ENCODE results near the gene TMC1. TPM values are rescaled to one million over a fixed set of nuclear protein-coding genes. Genes with fewer than 3 reads are reported as not detected.

TMC1 gene
- polyA plus RNA-seq, 3 donors: 0.16 to 0.55 (median 0.40) TPM

DNA sequence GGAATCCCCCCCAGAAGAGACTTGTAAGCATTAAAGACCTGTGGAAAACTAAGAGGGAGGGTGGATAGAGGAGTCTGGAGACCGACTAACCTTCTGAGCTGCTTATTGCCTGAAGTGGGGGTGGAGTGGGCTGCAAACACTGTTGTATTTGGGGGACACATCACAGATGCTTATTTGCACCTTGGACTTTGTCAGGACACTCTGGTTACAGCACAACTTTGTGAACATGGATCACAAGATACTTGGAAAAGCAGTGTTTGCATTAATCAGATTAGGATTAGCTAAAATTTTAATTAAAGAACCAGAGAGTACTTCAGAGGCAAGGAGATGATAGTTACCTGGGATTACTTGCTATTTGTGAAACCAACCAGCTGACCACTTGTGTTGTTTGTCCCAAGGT is 30.9 kb downstream of the TMC1 start:
- no peak for TF ChIP-seq CTCF (IDR thresholded peaks at IDR 0.05)
- Histone ChIP-seq H2AFZ (ENCODE audit: insufficient read depth, low read depth, low read length, poor library complexity, severe bottlenecking) (no peak overlapping the region), H3K36me3 (replicated peaks in 1 of 2; ENCODE audit: control insufficient read depth in 1 of 2, insufficient read depth in 2 of 2, low read length in 2 of 2) (no peaks in the 10 kb centered on the region), H3K4me2 (replicated peaks; ENCODE audit: extremely low read depth, low read length, poor library complexity, severe bottlenecking) (no peak overlapping the region), H3K9me3 (replicated peaks in 1 of 2; ENCODE audit: control insufficient read depth in 1 of 2, insufficient read depth in 1 of 2, low read length in 2 of 2) (no peaks in the 10 kb centered on the region), H3K4me1 (ENCODE audit: control insufficient read depth in 1 of 2, insufficient read depth in 2 of 2, low read length in 2 of 2) (no peaks in the 10 kb centered on the region), H3K4me3 (replicated peaks in 1 of 3; ENCODE audit: low read depth in 2 of 3, low read length in 3 of 3) (no peak overlapping the region), H3K27ac (ENCODE audit: low read depth in 1 of 2, low read length in 2 of 2) (no peak overlapping the region), H3K9ac (ENCODE audit: insufficient read depth, low read length, poor library complexity, severe bottlenecking) (no peak overlapping the region), H3K27me3 (ENCODE audit: control insufficient read depth in 2 of 2, insufficient read depth in 2 of 2, low read length in 2 of 2) (no peaks in the 10 kb centered on the region), H4K20me1 (ENCODE audit: insufficient read depth, low read length) (no peaks in the 10 kb centered on the region), H3K79me2 (ENCODE audit: insufficient read depth, low read length) (no peaks in the 10 kb centered on the region)
- Mint-ChIP-seq H3K36me3 (no peaks in the 10 kb centered on the region), H3K27ac (peak overlapping the region in 1 of 7 donors; percentile 46), H3K4me1 (no peaks in the 10 kb centered on the region), H3K4me3 (no peak overlapping the region), H3K27me3 (ENCODE audit: low read depth in 3 of 3) (peaks cover 0 to 7% (median 0%) of the 10 kb centered on the region in 3 donors), H3K9me3 (no peaks in the 10 kb centered on the region)
- intact Hi-C loops (cut with micrococcal nuclease): no loop called here
- DNase-seq: no peak
- WGBS (ENCODE audit: insufficient coverage): 100% methylated on average over 1 of the region's 1 CpG

DNA sequence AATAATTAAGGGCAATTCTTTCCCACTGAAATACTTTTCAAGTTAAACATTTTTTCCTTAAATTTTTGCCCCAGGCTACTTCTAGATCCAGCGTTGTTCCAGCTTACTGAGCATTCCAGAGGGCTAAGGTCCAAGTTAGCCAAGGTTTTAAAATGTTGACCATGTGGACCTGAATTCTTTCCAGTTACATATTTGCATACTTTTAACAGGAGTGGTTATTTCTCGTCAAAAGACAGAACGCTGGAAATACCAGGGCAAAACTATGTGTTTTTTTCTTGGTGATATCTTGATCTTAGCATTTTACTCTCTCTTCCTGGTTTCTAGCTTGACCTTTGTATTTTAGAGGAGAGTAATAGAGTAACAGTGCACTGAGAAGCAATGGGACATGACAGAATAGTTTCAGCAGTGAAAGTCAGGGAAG is 32.8 kb downstream of the TMC1 start:
- no peak for TF ChIP-seq CTCF (IDR thresholded peaks at IDR 0.05)
- Mint-ChIP-seq H3K4me1 (peaks cover 2% of the 10 kb centered on the region), H3K4me3 (no peak overlapping the region), H3K27me3 (ENCODE audit: low read depth in 3 of 3) (peaks cover 0 to 7% (median 0%) of the 10 kb centered on the region in 3 donors), H3K36me3 (no peaks in the 10 kb centered on the region), H3K27ac (no peak overlapping the region), H3K9me3 (no peaks in the 10 kb centered on the region)
- no CpG with 5 or more reads among the region's 3 CpGs for WGBS (ENCODE audit: insufficient coverage)
- H3K79me2 ChIP-seq (ENCODE audit: insufficient read depth, low read length): no peaks in the 10 kb centered on the region
- H3K9me3 ChIP-seq (replicated peaks in 1 of 2; ENCODE audit: control insufficient read depth in 1 of 2, insufficient read depth in 1 of 2, low read length in 2 of 2): no peaks in the 10 kb centered on the region
- H3K4me1 ChIP-seq (ENCODE audit: control insufficient read depth in 1 of 2, insufficient read depth in 2 of 2, low read length in 2 of 2): no peaks in the 10 kb centered on the region
- H3K9ac ChIP-seq (ENCODE audit: insufficient read depth, low read length, poor library complexity, severe bottlenecking): no peak overlapping the region
- no peak overlapping the region for H3K4me2 ChIP-seq (replicated peaks; ENCODE audit: extremely low read depth, low read length, poor library complexity, severe bottlenecking)
- no peak overlapping the region for H3K4me3 ChIP-seq (replicated peaks in 1 of 3; ENCODE audit: low read depth in 2 of 3, low read length in 3 of 3)
- H3K27me3 ChIP-seq (ENCODE audit: control insufficient read depth in 2 of 2, insufficient read depth in 2 of 2, low read length in 2 of 2): no peaks in the 10 kb centered on the region
- no peaks in the 10 kb centered on the region for H4K20me1 ChIP-seq (ENCODE audit: insufficient read depth, low read length)
- no peak for DNase-seq
- intact Hi-C loops (cut with micrococcal nuclease): no loop called here
- H2AFZ ChIP-seq (ENCODE audit: insufficient read depth, low read depth, low read length, poor library complexity, severe bottlenecking): no peak overlapping the region
- no peaks in the 10 kb centered on the region for H3K36me3 ChIP-seq (replicated peaks in 1 of 2; ENCODE audit: control insufficient read depth in 1 of 2, insufficient read depth in 2 of 2, low read length in 2 of 2)
- H3K27ac ChIP-seq (ENCODE audit: low read depth in 1 of 2, low read length in 2 of 2): no peak overlapping the region
